SK-N-SH (cell line): ENCODE results near the gene WDFY2. TPM values are rescaled to one million over a fixed set of nuclear protein-coding genes. Genes with fewer than 3 reads are reported as not detected.

Source experiments
- CTCF ChIA-PET: fragments of 300-600, 350-600 bp; formaldehyde crosslinking; extraction: SDS; loops from one replicate; lab custom pipeline; 2021; lab: Yijun Ruan, JAX
- POLR2A ChIA-PET: fragments of 350-600 bp; sonication (Branson Sonifier 250); formaldehyde crosslinking; extraction: SDS; loops from one replicate; lab custom pipeline; 2020; ENCODE audit warnings: antibody characterized with exemption, inconsistent platforms; lab: Yijun Ruan, JAX
- DNase-seq: peaks from one replicate; pipeline ENCODE4 v3.0.0; 2012
- H2AFZ ChIP-seq: fragments of 200-600 bp; sonication (generic); 2 replicates; pipeline ENCODE4 v1.8.1; 2016; ENCODE audit warnings: antibody characterized with exemption, mild to moderate bottlenecking, low read depth
- H3F3A ChIP-seq: fragments of 200-600 bp; sonication (generic); replicated peaks from 2 replicates; pipeline ENCODE3; 2016; ENCODE audit warnings: antibody characterized with exemption, mild to moderate bottlenecking; ENCODE audit not compliant: insufficient read depth
- H3K27ac ChIP-seq, 2 experiments: fragments of 200-500 bp in 1 of 2; fragments of 200-600 bp in 1 of 2; sonication (Bioruptor generic) in 1 of 2; sonication (generic), shearing (Covaris generic) in 1 of 2; 2 replicates each; pipeline versions ENCODE4 v1.5.1 to v1.6.1; 2014 to 2016; ENCODE audit warnings: low read depth in 2 of 2, inconsistent platforms in 1 of 2, low read length in 1 of 2, mild to moderate bottlenecking in 1 of 2, mixed read lengths in 1 of 2
- H3K27me3 ChIP-seq: fragments of 200-600 bp; sonication (generic), shearing (Covaris generic); 2 replicates; pipeline ENCODE4 v1.6.1; 2016; ENCODE audit warnings: mixed run types; ENCODE audit not compliant: insufficient read depth
- H3K36me3 ChIP-seq, 2 experiments: fragments of 200-500 bp in 1 of 2; fragments of 200-600 bp in 1 of 2; sonication (Bioruptor generic) in 1 of 2; sonication (generic) in 1 of 2; replicated peaks in 1 of 2; 2 replicates each; pipeline versions ENCODE3 to v1.5.1; 2014 to 2016; ENCODE audit warnings: low read length in 1 of 2, mild to moderate bottlenecking in 1 of 2; ENCODE audit not compliant: insufficient read depth in 2 of 2, control insufficient read depth in 1 of 2
- H3K4me1 ChIP-seq, 2 experiments: fragments of 200-500 bp in 1 of 2; fragments of 200-600 bp in 1 of 2; sonication (Bioruptor generic) in 1 of 2; sonication (generic), shearing (Covaris generic) in 1 of 2; 2 replicates each; pipeline versions ENCODE4 v1.5.1 to v1.6.1; 2014 to 2016; ENCODE audit warnings: low read depth in 1 of 2, low read length in 1 of 2, mixed run types in 1 of 2; ENCODE audit not compliant: insufficient read depth in 2 of 2, control insufficient read depth in 1 of 2
- H3K4me2 ChIP-seq: fragments of 200-600 bp; sonication (generic), shearing (Covaris generic); 2 replicates; pipeline ENCODE4 v1.6.1; 2017; ENCODE audit warnings: mixed run types
- H3K4me3 ChIP-seq, 2 experiments: fragments of 200-500 bp in 1 of 2; fragments of 200-600 bp in 1 of 2; sonication (Bioruptor generic) in 1 of 2; sonication (generic), shearing (Covaris generic) in 1 of 2; 2 replicates each; pipeline versions ENCODE4 v1.5.1 to v1.8.1; 2014 to 2016; ENCODE audit warnings: low read depth in 2 of 2, inconsistent platforms in 1 of 2, low read length in 1 of 2, mild to moderate bottlenecking in 1 of 2, mixed read lengths in 1 of 2, moderate library complexity in 1 of 2
- H3K79me2 ChIP-seq: fragments of 200-600 bp; sonication (generic); 2 replicates; pipeline ENCODE4 v1.8.1; 2017; ENCODE audit warnings: mild to moderate bottlenecking; ENCODE audit not compliant: insufficient read depth
- H3K9ac ChIP-seq: fragments of 200-600 bp; sonication (generic); 2 replicates; pipeline ENCODE4 v1.6.1; 2017; ENCODE audit warnings: mixed run types
- H3K9me2 ChIP-seq: fragments of 200-600 bp; sonication (generic); 2 replicates; pipeline ENCODE4 v1.6.1; 2017; ENCODE audit warnings: mixed run types
- H3K9me3 ChIP-seq: fragments of 200-600 bp; sonication (generic); 2 replicates; pipeline ENCODE4 v1.6.1; 2017; ENCODE audit warnings: mixed run types, mild to moderate bottlenecking, moderate library complexity
- H4K20me1 ChIP-seq: fragments of 200-600 bp; sonication (generic); 2 replicates; pipeline ENCODE4 v1.6.1; 2017; ENCODE audit warnings: mild to moderate bottlenecking, mixed run types; ENCODE audit not compliant: insufficient read depth
- CHD2 ChIP-seq: fragments of 150-350 bp; IDR thresholded peaks from 2 replicates; pipeline ENCODE4 v1.6.1; 2018; ENCODE audit warnings: low read length; ENCODE audit not compliant: partially characterized antibody
- ELF1 ChIP-seq: IDR thresholded peaks from 2 replicates; pipeline ENCODE4 v1.4.0; 2012
- EP300 ChIP-seq, 2 experiments: IDR thresholded peaks; 2 replicates each; pipeline versions ENCODE4 v1.4.0 to v1.6.1; 2012; ENCODE audit warnings: borderline replicate concordance in 1 of 2, low read depth in 1 of 2, low read length in 1 of 2
- GATA2 ChIP-seq: sonication (generic); formaldehyde crosslinking; IDR thresholded peaks from 2 replicates; pipeline ENCODE4 v1.5.0; 2020; ENCODE audit warnings: mild to moderate bottlenecking, missing genetic modification reagents
- JUND ChIP-seq: IDR thresholded peaks from 2 replicates; pipeline ENCODE4 v1.4.0; 2012
- MEF2A ChIP-seq: IDR thresholded peaks from 2 replicates; pipeline ENCODE4 v1.4.0; 2012; ENCODE audit warnings: low read depth, borderline replicate concordance
- MXI1 ChIP-seq: IDR thresholded peaks from 2 replicates; pipeline ENCODE4 v1.6.1; 2012; ENCODE audit warnings: mild to moderate bottlenecking, low read depth, low read length, improper control_type of control experiment
- NFIC ChIP-seq: IDR thresholded peaks from 2 replicates; pipeline ENCODE4 v1.4.0; 2012; ENCODE audit warnings: borderline replicate concordance
- RAD21 ChIP-seq: IDR thresholded peaks from 2 replicates; pipeline ENCODE4 v1.6.1; 2012; ENCODE audit warnings: mild to moderate bottlenecking, low read length
- RCOR1 ChIP-seq: fragments of 150-350 bp; IDR thresholded peaks from 2 replicates; pipeline ENCODE4 v1.6.1; 2017; ENCODE audit warnings: antibody characterized with exemption, low read length
- RFX5 ChIP-seq: IDR thresholded peaks from 2 replicates; pipeline ENCODE4 v1.6.1; 2012; ENCODE audit warnings: mild to moderate bottlenecking, improper control_type of control experiment, low read length
- RXRA ChIP-seq: IDR thresholded peaks from 2 replicates; pipeline ENCODE4 v1.4.0; 2012; ENCODE audit warnings: low read depth, mild to moderate bottlenecking, borderline replicate concordance
- TCF12 ChIP-seq: IDR thresholded peaks from 2 replicates; pipeline ENCODE4 v1.4.0; 2012
- TEAD4 ChIP-seq: IDR thresholded peaks from 2 replicates; pipeline ENCODE4 v1.4.0; 2012; ENCODE audit warnings: mild to moderate bottlenecking, borderline replicate concordance; ENCODE audit not compliant: insufficient read depth
- YY1 ChIP-seq: IDR thresholded peaks from 2 replicates; pipeline ENCODE4 v1.4.0; 2012; ENCODE audit warnings: low read depth, mild to moderate bottlenecking
- WGBS: methylation state at CpG from one replicate; pipeline ENCODE4 v1.1.6; 2017; ENCODE audit warnings: low lambda C conversion rate; 5-methylcytosine and 5-hydroxymethylcytosine counted together
- polyA plus RNA-seq, 3 experiments: library from polyadenylated mRNA; depleted of rRNA; stranded (reverse); fragments of >200 nt; gene quantifications; 2 replicates each; pipeline ENCODE4 v1.2.3, GENCODE V29; 2012
- TF ChIP-seq, protein P1 (sequence below): IDR thresholded peaks from 2 replicates; pipeline ENCODE4 v1.4.0; 2012; ENCODE audit warnings: low read depth
- TF ChIP-seq, protein P2 (sequence below): IDR thresholded peaks from 2 replicates; pipeline ENCODE4 v1.4.0; 2012; ENCODE audit warnings: low read depth, borderline replicate concordance
- TF ChIP-seq, protein P3 (sequence below): IDR thresholded peaks from 2 replicates; pipeline ENCODE4; 2012

The WDFY2 gene
- polyA plus RNA-seq, 1 of the 3 experiments (the other 2 are of a cell fraction): 4.1 TPM

DNA sequence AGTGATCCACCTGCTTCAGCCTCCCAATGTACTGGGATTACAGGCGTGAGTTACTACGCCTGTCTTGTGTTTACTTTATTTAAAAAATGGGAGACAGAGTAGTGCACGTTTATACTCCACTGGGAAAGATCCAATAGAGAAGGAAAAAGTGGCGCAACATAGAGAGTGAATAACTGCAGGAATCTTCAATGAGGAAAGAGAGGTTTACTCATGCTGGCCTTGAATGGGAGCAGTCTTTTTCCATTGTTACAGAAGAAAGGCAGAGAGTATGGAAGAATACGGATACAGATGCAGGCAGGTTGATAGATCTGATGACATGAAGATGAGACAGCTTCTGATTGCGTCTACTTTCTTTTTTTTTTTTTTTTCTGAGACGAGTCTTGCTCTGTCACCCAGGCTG, 4.6 kb upstream of the WDFY2 start:
- no peaks in the 10 kb centered on the region for H3K36me3 ChIP-seq
- no peak overlapping the region for H3K9ac ChIP-seq
- no peak overlapping the region for H3K4me3 ChIP-seq
- no peaks in the 10 kb centered on the region for H3K27me3 ChIP-seq
- no peak overlapping the region for H2AFZ ChIP-seq
- H3F3A ChIP-seq: peaks cover 4% of the 10 kb centered on the region
- TF ChIP-seq MEF2A: no peak
- TF ChIP-seq, protein P1, sequence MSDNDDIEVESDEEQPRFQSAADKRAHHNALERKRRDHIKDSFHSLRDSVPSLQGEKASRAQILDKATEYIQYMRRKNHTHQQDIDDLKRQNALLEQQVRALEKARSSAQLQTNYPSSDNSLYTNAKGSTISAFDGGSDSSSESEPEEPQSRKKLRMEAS: no peak
- TF ChIP-seq GATA2 (CRISPR knock-in tag): no peak
- no peak for TF ChIP-seq RCOR1
- TF ChIP-seq TEAD4: no peak
- TF ChIP-seq YY1: no peak
- no peak for TF ChIP-seq MXI1
- TF ChIP-seq RXRA: no peak
- TF ChIP-seq ELF1: no peak
- TF ChIP-seq, protein P2, sequence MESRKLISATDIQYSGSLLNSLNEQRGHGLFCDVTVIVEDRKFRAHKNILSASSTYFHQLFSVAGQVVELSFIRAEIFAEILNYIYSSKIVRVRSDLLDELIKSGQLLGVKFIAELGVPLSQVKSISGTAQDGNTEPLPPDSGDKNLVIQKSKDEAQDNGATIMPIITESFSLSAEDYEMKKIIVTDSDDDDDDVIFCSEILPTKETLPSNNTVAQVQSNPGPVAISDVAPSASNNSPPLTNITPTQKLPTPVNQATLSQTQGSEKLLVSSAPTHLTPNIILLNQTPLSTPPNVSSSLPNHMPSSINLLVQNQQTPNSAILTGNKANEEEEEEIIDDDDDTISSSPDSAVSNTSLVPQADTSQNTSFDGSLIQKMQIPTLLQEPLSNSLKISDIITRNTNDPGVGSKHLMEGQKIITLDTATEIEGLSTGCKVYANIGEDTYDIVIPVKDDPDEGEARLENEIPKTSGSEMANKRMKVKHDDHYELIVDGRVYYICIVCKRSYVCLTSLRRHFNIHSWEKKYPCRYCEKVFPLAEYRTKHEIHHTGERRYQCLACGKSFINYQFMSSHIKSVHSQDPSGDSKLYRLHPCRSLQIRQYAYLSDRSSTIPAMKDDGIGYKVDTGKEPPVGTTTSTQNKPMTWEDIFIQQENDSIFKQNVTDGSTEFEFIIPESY: no peak
- TF ChIP-seq, protein P3, sequence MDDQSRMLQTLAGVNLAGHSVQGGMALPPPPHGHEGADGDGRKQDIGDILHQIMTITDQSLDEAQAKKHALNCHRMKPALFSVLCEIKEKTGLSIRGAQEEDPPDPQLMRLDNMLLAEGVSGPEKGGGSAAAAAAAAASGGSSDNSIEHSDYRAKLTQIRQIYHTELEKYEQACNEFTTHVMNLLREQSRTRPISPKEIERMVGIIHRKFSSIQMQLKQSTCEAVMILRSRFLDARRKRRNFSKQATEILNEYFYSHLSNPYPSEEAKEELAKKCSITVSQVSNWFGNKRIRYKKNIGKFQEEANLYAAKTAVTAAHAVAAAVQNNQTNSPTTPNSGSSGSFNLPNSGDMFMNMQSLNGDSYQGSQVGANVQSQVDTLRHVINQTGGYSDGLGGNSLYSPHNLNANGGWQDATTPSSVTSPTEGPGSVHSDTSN: no peak
- no peak for TF ChIP-seq NFIC
- no peak for TF ChIP-seq CHD2
- TF ChIP-seq RFX5: no peak
- no peak for TF ChIP-seq TCF12
- TF ChIP-seq EP300 (IDR thresholded peaks at IDR 0.05; ENCODE audit: borderline replicate concordance in 1 of 2, low read depth in 1 of 2, low read length in 1 of 2): no peak
- no peak for TF ChIP-seq JUND
- TF ChIP-seq RAD21: no peak
- TF ChIP-seq, all 33 proteins: peak for 0
- Histone ChIP-seq H3K79me2 (peaks cover 3% of the 10 kb centered on the region; the same call in 1 of the 2 replicates), H3K9me2 (no peaks in the 10 kb centered on the region), H3K4me1 (peaks cover 5 to 6% of the 10 kb centered on the region in 2 experiments; a peak in 2 of 4 replicates), H3K4me2 (no peak overlapping the region), H3K9me3 (no peaks in the 10 kb centered on the region), H4K20me1 (no peaks in the 10 kb centered on the region), H3K27ac (no peak overlapping the region)
- WGBS: 83% methylated on average over 7 of the region's 7 CpGs
- DNase-seq: no peak
- CTCF ChIA-PET: no interaction called here
- POLR2A ChIA-PET: interaction anchor here (0.7 kb wide), 1 partner anchor 124 kb away, joined by 3 read pairs; no protein-coding TSS in a partner anchor
